Activated CD8-positive, alpha-beta memory T cell treated with anti-CD3 and anti-CD28 coated beads, Interleukin-2, amount 50 U/mL, for 48 hours (primary cell): ENCODE results near the gene ICAM4.

ENCODE experiments used
- DNase-seq: peaks from one replicate; pipeline ENCODE4 v3.0.0-alpha.2; 2020

The ICAM4 gene

DNA sequence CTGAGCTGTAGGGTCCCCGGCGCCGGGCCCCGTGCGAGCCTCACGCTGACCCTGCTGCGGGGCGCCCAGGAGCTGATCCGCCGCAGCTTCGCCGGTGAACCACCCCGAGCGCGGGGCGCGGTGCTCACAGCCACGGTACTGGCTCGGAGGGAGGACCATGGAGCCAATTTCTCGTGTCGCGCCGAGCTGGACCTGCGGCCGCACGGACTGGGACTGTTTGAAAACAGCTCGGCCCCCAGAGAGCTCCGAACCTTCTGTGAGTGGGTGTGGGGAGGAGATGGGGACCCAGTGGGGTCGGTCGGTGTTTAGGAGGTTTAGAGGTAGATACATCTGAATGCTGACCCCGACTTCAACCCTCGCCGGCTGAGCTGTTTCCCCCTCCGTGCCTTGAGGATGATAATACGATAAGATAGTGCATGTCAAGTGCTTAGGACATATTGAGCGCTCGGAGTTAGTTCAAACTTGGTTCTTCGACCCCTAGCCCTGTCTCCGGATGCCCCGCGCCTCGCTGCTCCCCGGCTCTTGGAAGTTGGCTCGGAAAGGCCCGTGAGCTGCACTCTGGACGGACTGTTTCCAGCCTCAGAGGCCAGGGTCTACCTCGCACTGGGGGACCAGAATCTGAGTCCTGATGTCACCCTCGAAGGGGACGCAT, 4.9 kb downstream of the ICAM4 start:
- DNase-seq = peak; percentile 77

DNA sequence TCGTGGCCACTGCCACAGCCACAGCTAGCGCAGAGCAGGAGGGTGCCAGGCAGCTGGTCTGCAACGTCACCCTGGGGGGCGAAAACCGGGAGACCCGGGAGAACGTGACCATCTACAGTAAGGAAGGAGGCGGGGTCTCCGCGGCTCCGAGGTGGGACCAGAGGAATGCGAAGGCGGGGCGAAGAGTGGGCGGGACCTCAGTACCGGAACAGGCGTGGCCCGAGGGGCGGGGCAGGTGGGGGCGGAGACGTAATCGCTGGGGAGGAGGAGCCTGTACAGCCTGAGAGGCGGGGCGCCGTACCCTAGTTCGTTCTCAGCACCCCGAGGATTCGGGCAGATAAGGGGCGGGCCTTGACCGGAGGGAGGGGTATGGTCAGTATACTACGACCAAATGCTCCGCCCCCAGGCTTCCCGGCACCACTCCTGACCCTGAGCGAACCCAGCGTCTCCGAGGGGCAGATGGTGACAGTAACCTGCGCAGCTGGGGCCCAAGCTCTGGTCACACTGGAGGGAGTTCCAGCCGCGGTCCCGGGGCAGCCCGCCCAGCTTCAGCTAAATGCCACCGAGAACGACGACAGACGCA, 5.5 kb downstream of the ICAM4 start:
- DNase-seq = peak; percentile 95

DNA sequence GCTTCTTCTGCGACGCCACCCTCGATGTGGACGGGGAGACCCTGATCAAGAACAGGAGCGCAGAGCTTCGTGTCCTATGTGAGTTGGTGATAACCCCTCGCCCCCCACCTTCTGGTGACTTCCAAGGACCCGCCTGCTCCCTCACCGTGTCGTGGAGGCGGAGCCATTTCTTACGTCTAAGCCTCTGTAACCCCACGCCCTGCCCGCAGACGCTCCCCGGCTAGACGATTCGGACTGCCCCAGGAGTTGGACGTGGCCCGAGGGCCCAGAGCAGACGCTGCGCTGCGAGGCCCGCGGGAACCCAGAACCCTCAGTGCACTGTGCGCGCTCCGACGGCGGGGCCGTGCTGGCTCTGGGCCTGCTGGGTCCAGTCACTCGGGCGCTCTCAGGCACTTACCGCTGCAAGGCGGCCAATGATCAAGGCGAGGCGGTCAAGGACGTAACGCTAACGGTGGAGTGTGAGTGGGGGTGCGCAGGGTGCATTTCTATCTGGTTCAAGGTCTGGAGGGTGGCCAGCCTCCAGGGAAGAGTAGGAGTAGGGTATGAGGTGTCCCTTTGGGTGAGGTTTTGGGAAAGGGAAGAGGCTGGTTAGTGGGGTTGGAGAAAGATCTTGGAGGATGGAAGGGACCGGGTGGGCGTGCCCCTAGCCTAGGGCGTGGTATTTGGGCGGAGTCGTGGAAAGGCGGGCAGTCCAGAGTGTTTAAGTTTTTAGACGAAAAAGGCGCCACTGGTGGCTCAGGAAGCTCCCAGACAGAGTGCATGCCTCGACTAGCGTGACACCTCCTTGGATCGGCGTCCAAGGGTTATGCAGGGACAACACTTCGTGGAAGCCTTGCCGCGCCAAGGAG, 6.3 kb downstream of the ICAM4 start:
- DNase-seq = peak; percentile 59

DNA sequence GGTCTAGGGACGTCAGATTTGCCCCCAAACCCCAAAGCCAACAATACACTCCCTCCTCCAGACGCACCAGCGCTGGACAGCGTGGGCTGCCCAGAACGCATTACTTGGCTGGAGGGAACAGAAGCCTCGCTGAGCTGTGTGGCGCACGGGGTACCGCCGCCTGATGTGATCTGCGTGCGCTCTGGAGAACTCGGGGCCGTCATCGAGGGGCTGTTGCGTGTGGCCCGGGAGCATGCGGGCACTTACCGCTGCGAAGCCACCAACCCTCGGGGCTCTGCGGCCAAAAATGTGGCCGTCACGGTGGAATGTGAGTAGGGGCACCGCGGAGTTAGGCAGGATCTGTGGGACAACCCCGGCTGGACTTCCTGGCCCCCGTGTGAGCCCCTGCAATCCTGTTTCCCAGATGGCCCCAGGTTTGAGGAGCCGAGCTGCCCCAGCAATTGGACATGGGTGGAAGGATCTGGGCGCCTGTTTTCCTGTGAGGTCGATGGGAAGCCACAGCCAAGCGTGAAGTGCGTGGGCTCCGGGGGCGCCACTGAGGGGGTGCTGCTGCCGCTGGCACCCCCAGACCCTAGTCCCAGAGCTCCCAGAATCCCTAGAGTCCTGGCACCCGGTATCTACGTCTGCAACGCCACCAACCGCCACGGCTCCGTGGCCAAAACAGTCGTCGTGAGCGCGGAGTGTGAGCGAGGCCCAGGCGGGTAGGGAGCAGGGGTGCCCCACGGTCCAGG, 7.0 kb downstream of the ICAM4 start:
- peak; percentile 59 for DNase-seq

DNA sequence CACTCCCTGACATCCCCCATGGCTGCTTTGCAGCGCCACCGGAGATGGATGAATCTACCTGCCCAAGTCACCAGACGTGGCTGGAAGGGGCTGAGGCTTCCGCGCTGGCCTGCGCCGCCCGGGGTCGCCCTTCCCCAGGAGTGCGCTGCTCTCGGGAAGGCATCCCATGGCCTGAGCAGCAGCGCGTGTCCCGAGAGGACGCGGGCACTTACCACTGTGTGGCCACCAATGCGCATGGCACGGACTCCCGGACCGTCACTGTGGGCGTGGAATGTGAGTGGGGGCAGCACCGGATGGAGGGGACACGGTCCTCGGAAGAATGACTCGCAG, 7.6 kb downstream of the ICAM4 start:
- peak; percentile 57 for DNase-seq

DNA sequence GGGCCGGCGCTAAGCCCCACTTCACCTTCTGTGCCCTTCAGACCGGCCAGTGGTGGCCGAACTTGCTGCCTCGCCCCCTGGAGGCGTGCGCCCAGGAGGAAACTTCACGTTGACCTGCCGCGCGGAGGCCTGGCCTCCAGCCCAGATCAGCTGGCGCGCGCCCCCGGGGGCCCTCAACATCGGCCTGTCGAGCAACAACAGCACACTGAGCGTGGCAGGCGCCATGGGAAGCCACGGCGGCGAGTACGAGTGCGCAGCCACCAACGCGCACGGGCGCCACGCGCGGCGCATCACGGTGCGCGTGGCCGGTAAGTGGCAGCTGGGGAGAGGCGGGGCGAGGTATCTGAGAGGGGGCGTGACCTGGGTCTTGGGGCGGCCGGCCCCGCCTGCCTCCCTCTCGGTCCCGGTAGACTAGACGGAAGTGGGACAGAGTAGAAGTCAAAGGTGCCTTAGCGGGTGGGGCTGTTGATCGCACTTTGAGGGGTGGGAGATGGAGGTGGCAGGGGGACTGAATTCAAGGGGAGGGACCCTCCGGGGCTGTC, 8.6 kb downstream of the ICAM4 start:
- peak; percentile 73 for DNase-seq

DNA sequence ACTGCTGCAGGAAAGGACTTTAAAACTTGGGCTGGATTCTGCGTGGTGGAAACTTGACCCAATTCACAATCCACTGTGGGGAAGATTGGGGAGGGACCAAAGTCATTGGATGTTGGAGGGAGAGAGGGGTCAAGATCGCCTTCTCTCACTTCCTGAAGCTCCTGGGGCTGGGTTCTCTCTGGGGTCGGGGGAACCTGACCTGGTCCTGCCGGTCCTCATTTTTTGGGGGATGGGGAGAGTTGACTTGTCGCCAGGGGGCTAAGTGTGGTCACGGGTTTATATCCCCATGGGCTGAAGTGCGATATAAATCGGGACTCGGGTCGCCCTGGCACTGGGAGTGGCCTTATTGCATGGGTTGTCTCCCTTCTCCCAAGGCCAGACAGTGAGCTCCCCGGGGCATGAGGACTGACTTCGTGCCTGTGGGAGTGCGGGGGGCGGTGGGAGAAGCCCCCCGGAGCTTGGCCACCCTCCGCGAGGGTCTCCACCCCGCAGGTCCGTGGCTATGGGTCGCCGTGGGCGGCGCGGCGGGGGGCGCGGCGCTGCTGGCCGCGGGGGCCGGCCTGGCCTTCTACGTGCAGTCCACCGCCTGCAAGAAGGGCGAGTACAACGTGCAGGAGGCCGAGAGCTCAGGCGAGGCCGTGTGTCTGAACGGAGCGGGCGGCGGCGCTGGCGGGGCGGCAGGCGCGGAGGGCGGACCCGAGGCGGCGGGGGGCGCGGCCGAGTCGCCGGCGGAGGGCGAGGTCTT, 9.3 kb downstream of the ICAM4 start:
- DNase-seq = peak; percentile 51

DNA sequence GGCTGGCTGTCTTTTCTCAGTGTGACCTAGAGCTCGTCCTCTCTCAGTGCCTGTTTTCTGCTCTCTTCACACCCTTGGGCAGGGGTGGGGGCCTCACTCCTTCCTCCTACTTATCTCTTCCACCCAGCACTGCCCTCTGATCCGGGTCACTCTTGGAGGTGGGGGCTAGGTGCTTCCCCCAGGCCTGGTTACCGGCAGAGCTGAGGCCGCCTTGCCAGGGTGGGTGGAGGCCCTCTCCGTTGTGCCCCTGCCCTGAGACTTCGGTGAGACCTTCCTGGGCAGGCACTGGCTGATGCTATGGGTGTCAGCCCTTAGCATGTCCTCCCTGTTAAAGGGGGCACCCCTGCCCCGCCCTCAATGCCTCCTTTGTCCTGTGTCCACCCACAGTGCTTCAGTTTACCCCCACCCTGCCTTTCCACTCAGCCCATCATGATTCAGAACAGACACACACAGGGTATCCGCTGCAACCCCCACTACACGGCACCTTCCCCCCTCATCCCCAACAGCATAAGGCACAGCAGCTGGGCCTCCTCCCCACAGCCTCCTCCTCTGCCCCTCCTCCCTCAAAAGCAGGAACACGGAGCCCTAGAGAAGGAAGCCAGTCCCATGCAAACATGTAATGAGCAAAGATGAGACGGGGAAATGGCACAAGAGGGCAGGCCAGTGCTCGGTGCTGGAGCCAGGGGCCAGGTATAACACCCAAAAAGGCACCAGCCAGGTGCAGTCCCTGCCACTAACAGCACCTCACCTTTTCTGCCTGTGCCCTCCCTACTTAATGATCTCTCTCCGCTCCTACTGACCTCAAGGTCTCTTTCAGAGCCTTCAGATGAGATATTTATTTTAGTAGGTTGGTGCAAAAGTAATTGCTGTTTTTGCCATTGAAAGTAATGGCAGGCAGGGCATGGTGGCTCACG, 13.0 kb downstream of the ICAM4 start:
- DNase-seq = peak; percentile 46

DNA sequence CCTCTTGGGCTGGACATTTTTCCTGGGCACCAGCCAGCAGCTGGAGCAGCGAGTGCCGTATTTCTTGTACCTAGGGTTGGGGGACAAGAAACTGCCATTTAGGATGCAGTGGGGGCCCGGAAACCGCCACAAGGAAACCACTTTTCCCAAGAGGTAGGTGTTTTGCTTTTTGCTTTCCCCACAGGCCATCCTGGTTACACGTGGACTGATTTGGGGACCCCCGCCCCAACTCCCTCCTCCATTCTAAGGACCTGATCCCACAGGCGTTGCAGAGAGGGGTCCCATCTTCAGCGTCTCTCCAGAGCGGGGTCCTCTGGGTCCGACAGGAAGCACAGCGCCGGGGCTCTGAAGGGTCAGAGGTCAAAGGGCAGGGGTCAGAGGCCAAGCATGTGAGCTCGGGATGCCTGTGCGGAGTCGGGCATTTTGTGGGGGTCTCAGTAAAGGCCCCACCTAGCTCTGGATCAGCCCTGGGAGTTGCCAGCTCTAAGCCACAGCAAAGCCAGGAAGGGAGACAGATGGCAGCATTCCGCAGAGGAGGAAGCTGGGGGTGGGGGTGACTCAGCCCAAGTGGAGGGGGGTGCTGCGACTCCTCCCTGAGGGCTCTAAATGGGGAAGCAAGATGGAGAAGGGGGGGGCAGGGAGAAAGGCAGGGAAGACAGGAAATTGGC, 18.5 kb downstream of the ICAM4 start:
- no peak for DNase-seq

DNA sequence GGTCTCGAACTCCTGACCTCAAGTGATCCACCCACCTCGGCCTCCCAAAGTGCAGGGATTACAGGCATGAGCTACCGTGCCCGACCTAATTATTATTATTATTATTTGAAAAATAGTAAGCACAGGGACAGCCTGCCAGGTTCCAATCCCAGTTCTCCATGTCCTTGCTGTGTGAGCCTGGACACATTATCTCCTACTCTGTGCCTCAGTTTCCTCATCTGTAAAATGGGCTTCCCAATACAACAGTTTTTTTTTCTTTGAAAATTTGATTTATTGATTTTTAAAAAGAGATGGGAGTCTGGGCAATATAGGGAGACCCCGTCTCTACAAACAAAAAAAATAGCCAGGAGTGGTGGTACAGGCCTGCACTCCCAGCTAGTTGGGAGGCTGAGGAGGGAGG, 19.6 kb downstream of the ICAM4 start:
- DNase-seq = no peak

DNA sequence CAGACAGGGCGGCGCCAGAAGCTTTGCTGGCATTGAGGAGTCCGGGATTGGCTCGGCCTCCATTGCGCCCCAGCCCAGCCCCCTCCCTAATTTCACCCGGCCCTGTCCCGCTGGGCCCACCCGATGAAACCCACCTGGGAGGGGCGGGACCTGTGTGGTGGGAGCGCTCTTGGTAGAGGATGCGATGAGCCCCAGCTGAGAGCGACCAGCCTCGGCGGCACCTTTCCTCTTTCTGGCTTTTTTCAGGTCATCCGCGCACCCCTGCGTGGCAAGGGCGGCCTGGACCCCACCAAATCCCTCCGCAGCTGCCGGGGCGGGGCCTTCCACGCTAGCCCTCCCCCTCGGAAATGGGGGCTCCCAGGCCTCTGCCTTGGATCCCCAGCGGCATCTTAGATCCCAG, 22.7 kb downstream of the ICAM4 start, which contains the start of gene ZGLP1:
Gene ZGLP1 (minus strand): TSS at position 393 of the 400 bp plus-strand sequence.
- DNase-seq = no peak

DNA sequence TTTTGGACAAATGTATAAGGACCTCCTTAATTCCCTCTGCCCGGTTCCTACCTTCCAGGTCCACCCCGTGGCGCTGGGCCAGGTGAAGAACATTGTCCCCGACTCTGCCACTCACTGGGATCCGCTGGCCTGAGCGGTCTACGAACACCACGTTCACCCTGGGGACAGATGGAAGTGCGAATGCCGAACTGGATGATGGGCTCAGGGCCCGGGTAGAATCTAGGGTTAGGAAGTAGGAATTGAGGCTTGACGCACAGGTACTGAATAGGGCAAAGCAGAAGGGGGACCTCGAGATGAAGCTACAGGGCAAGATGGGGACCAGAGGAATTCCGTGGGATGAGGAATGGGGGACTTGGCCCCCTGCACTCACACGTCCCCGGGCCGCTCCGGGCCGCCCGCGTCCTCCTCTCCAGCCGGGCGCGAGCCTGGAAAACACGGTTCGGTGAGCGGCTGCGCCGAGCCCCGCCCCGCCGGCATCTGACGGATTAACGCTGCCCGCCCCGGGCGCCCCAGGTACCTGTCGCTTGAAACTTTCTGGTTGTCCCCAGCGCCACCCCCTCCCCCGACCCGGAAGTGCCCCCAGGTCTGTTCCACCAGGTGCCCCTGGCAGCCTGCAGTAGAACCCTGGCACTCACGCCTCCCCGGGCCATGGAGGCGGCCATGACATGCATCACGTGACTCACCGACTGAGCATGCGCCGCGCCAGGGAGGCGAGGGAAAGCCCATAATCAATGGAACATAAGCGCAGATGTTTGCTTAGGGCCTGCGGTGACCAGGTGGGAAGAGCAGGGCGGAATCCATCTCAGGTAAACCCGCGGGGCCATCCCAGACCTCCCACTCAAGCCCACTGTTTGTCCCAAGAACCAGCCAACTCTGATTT, 28.8 kb downstream of the ICAM4 start, which contains the start of gene FDX2:
Gene FDX2 (minus strand): TSS at position 681 of the 880 bp plus-strand sequence. CDS start 19 bp downstream, at position 662.
- peak; percentile 96 for DNase-seq

DNA sequence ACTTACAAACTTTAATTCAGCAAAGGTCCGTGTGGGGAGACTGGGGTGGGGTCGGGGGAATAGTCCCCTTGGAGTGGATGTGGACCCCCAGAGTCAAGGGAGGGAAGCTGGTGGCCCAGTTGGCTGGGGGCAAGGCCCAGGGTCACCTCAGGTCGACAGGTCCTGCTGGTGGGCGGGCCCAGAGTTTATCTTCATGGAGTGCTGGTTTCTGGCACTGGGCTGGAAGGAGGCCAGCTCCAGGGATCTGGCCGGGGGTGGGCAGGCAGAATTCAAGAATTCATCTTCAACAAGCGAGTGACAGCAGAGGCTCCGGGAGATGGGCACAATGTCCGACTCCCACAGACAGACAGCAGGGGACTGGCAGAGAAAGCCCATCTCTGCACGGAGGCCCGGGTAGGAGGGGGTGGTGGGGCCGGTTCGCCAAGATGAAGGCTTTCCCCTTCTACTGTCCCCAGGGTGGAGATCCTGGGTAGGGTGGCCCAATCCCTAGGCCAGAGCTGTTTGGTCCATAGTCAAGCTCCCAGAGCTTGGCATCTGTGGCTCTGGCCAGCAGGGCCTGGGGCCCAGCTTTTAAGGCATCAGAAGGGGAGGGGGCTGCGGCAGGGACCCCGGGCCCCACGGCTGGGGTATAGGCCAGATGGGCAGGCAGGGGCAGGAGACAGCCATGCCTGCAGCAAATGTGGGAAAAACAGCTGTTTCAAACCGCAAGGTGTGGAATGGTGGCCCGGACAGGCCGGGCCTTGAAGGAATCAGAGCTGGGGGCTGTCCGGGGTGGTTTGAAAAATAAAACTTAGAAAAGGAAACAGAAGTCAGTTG, 29.7 kb downstream of the ICAM4 start:
- no peak for DNase-seq

DNA sequence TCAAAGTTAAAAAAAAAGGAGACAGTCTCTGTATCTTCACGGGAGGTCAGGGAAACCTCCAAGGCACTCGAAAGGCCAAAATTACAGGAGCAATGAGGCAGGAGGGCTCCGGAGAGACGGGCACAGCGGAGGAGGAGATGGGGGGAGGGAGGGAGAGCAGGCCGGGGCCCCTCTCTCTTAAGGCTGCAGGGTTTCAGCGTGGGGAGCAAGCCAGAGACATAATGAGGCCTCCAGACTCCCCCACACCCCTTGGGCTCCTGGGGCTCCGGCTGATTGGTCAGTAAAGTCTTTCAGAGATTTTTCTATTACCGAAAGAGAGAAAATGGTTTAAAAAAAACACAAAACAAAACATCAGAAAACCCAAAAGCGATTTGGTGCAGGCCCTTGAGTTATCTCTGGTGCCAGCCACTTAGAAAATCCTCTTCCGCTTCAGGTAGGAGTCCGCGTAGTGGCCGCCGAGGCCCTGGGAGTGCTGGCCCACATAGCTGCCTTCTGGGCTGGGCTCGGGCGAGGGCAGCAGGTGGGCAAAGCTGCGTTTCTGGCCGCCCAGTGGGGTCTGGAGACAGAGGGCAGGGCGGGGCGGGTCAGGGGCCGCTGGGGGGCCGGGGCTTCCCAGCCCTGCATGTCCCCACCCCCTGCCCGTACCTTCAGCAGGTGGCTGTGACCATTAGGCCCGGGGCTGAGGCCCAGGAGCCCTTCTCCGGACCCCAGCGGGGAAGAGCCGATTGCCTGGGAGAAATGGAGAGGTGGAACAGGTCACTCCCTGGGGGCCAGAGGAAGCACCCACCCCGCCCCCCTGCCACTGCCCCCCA, 30.5 kb downstream of the ICAM4 start:
- no peak for DNase-seq

DNA sequence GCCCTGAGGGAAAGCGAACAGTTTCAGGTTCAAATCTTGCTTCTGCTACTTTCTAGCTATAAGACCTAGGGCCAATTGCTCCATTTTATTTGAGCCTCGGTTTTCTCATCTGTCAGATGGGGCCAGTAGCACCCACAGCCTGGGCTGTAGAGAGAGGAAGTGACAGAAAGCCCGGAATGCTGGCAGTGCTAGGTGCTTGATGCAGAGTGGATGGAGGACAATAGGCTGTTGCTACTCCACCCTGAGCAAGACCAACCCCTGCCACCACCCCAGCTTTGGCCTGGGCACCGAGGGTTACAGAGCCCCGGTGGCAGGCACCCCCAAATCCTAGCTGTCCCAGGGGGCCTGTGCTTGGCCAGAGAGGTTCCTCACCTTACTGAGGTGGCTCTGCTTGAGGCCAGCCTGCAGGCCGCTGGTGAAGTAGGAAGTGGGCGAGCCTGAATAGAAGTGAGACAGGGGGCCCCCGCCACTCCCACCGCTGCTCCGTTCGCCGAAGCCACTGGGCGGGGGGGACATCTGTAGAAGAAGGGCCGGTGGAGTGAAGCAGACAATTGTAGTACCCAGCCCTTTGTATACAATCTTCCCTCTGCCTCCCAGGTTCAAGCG, 31.2 kb downstream of the ICAM4 start:
- no peak for DNase-seq

DNA sequence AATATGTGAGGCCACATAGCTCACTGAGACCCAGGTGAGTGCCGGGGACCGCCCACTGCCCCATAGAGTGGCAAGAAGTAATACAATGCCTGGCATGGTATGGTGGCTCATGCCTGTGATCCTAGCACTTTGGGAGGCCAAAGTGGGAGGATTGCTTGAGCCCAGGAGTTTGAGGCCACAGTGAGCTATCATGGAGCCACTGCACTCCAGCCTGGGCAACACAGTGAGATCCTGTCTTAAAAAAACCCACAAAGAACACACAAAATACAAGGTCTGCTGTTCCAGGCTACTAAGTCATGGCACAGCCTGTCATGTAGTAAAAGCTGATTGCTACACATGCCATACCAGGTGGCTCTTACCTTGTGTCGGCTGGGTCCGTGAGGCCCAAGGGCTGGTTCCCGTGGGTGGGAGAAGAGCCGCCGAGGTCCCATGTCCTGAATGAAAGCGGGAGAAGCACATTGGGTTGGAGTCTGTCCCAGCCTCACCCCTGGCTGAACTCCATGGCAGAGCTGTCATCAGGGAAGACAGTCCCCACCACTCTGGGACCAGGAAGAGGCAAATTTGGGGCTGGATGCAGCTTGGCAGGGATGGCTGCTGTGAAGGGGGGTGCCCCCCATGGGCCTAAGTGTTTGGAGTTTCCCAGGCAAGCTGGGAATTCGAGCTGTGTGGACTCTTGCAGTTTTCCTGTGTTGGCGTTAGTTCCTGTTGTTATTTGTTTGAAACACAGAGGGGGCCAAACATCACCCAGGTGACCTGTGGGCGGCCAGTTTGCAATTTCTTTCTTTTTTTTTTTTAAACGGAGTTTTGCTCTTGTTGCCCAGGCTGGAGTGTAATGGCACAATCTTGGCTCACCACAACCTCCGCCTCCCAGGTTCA, 32.3 kb downstream of the ICAM4 start:
- DNase-seq = no peak
